SK-N-MC (cell line): Measurements from ENCODE around the gene B3GAT2.

Experiments
- DNase-seq: peaks from one replicate; pipeline ENCODE4 v3.0.0-alpha.2; 2011; ENCODE audit warnings: low read depth, low spot score
- H3K27ac ChIP-seq: fragments of 200-600 bp; sonication (generic); 2 replicates; pipeline ENCODE4 v1.5.1; 2016; ENCODE audit warnings: mixed run types
- H3K36me3 ChIP-seq: fragments of 200-600 bp; sonication (generic); 2 replicates; pipeline ENCODE4 v1.6.1; 2017; ENCODE audit warnings: antibody characterized with exemption, low read length, mixed read lengths; ENCODE audit not compliant: insufficient read depth
- H3K4me3 ChIP-seq: fragments of 200-600 bp; sonication (generic); 2 replicates; pipeline ENCODE4 v1.5.1; 2016
- H3K9ac ChIP-seq: fragments of 200-600 bp; sonication (generic); 2 replicates; pipeline ENCODE4 v1.8.0; 2017; ENCODE audit warnings: mixed run types, mixed read lengths; ENCODE audit not compliant: insufficient read length
- H3K9me3 ChIP-seq: fragments of 200-600 bp; sonication (generic); 2 replicates; pipeline ENCODE4 v1.6.1; 2017; ENCODE audit warnings: low read depth, mild to moderate bottlenecking, antibody characterized with exemption, low read length, moderate library complexity, mixed read lengths
- EZH2 ChIP-seq: fragments of 200-600 bp; sonication (generic); IDR thresholded peaks from one replicate; pipeline ENCODE4 v1.6.1; 2017; ENCODE audit warnings: antibody characterized with exemption
- FOXP2 ChIP-seq: optimal IDR thresholded peaks from 2 replicates; pipeline ENCODE3; 2011; ENCODE audit warnings: mild to moderate bottlenecking, moderate library complexity; ENCODE audit not compliant: insufficient read depth; ENCODE audit errors: extremely low read length, control extremely low read depth
- POLR2AphosphoS5 ChIP-seq: IDR thresholded peaks from 2 replicates; pipeline ENCODE4 v1.6.1; 2012; ENCODE audit warnings: mild to moderate bottlenecking, low read depth, low read length, borderline replicate concordance

Gene B3GAT2

GRCh38 chr6:70905742-70906141 is 51.1 kb downstream of the B3GAT2 start:
- H3K9ac ChIP-seq = no peak overlapping the region
- no peak overlapping the region for H3K27ac ChIP-seq
- no peak overlapping the region for H3K4me3 ChIP-seq
- DNase-seq = no peak
- no peaks in the 10 kb centered on the region for H3K9me3 ChIP-seq
- no peaks in the 10 kb centered on the region for H3K36me3 ChIP-seq
- no peak for TF ChIP-seq POLR2AphosphoS5
- TF ChIP-seq EZH2 = no peak
- TF ChIP-seq FOXP2 = no peak

DNA sequence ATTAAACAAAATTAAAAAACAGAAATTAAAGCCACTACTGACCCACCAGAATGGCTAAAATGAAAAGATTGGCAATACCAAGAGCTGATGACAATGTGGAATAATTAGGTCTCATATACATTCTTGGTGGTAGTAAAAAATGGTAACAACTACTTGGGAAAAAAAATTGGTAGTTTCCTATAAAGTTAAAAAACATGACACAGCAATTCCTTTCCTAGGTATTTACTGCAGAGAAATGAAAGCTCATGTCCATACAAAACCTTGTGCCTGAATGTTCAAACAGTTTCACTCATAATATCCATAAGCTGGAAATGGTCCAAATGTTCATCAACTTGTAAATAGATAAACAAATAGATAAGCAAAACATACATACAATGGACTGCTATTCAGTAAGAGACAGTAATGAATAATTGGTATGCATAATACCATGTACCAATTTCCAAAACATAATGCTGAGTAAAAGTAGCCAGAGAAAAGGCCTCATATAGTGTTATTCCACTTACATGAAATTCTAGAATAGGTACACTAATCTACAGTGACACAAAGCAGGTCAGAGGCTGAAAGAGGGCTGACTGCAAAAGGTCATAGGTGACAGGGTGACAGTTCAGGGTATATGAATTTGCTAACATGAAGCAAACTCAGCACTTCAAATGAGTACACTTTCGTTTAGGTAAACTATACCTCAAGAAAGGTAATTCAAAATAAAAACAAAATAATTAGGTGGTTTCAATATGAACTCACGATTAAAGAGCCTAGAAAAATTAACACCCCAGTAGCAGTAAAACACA is 53.0 kb downstream of the B3GAT2 start:
- DNase-seq = no peak
- H3K4me3 ChIP-seq = no peak overlapping the region
- no peak overlapping the region for H3K27ac ChIP-seq
- H3K9ac ChIP-seq = no peak overlapping the region
- H3K36me3 ChIP-seq = no peaks in the 10 kb centered on the region
- H3K9me3 ChIP-seq = no peaks in the 10 kb centered on the region
- TF ChIP-seq POLR2AphosphoS5 (no peak), EZH2 (no peak)

GRCh38 chr6:70901324-70901723 is 55.5 kb downstream of the B3GAT2 start:
- H3K27ac ChIP-seq = no peak overlapping the region
- TF ChIP-seq FOXP2 (no peak), POLR2AphosphoS5 (no peak), EZH2 (no peak)
- H3K9me3 ChIP-seq = no peaks in the 10 kb centered on the region
- no peak overlapping the region for H3K9ac ChIP-seq
- H3K36me3 ChIP-seq = no peaks in the 10 kb centered on the region
- H3K4me3 ChIP-seq = no peak overlapping the region
- DNase-seq = no peak

- no peak overlapping the region for H3K27ac ChIP-seq
- no peak for TF ChIP-seq POLR2AphosphoS5
- TF ChIP-seq EZH2 = no peak
- no peak for TF ChIP-seq FOXP2
- no peak for DNase-seq
- H3K4me3 ChIP-seq = no peak overlapping the region
- H3K36me3 ChIP-seq = no peaks in the 10 kb centered on the region
- H3K9me3 ChIP-seq = no peaks in the 10 kb centered on the region
- no peak overlapping the region for H3K9ac ChIP-seq
Observed at GRCh38 chr6:70900047-70900446, 56.8 kb downstream of the B3GAT2 start.

- H3K9ac ChIP-seq = no peak overlapping the region
- H3K4me3 ChIP-seq = no peak overlapping the region
- no peaks in the 10 kb centered on the region for H3K36me3 ChIP-seq
- DNase-seq = no peak
- H3K27ac ChIP-seq = no peak overlapping the region
- TF ChIP-seq FOXP2 = no peak
- TF ChIP-seq POLR2AphosphoS5 = no peak
- TF ChIP-seq EZH2 = no peak
- no peaks in the 10 kb centered on the region for H3K9me3 ChIP-seq
Observed at GRCh38 chr6:70894001-70894400, 62.9 kb downstream of the B3GAT2 start.

DNA sequence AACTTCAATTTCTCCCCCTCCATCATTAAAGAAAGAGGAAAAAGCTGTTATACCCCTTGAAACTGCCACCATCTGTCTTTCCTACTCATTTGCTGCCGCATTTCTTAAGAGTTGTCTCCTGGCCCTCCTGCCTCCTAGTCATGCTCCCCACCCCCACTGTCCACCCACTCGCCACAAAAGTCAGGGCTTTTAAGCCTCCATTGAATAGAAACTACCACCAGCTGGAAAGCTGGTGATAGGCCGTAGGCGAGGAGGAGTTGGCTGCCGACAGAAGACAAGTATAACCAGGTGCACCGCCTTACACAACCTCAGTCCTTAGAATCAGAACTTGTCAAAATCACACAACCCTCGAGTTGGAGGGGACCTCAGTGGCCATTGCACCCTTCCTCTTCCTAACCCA is 67.6 kb downstream of the B3GAT2 start:
- Histone ChIP-seq H3K9me3 (no peaks in the 10 kb centered on the region), H3K27ac (no peak overlapping the region), H3K4me3 (no peak overlapping the region), H3K9ac (no peak overlapping the region), H3K36me3 (no peaks in the 10 kb centered on the region)
- TF ChIP-seq EZH2 (no peak), FOXP2 (no peak), POLR2AphosphoS5 (no peak)
- no peak for DNase-seq

DNA sequence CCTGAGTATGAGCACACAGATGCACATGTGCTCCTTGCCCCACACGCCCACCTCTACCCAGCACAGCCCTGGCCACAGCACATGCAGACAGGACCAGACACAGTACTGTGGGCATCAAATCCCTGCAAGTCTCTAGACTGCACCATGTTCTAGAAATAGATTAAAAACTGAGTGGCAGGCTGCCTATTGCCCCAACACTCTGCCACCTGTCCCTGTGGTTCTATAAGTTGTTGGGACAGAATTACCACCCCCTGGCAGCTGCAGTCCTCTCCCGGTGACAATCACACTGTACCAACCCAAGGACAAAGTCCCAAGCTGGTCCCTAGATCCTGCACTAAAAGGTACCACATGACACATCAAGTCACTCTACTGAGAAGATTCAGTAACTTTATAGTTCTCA is 70.2 kb downstream of the B3GAT2 start:
- TF ChIP-seq POLR2AphosphoS5 = no peak

GRCh38 chr6:70886071-70886470 is 70.8 kb downstream of the B3GAT2 start:
- H3K27ac ChIP-seq = no peak overlapping the region
- no peaks in the 10 kb centered on the region for H3K9me3 ChIP-seq
- no peak for DNase-seq
- no peak overlapping the region for H3K4me3 ChIP-seq
- H3K9ac ChIP-seq = no peak overlapping the region
- no peak for TF ChIP-seq POLR2AphosphoS5
- TF ChIP-seq FOXP2 = no peak
- TF ChIP-seq EZH2 = no peak
- H3K36me3 ChIP-seq = no peaks in the 10 kb centered on the region

More for the DNA sequence above, 70.2 kb downstream of the B3GAT2 start:
- DNase-seq = no peak
- H3K4me3 ChIP-seq = no peak overlapping the region
- H3K9me3 ChIP-seq = no peaks in the 10 kb centered on the region
- no peak overlapping the region for H3K9ac ChIP-seq
- H3K36me3 ChIP-seq = no peaks in the 10 kb centered on the region
- no peak overlapping the region for H3K27ac ChIP-seq
